Suprapubic skin (tissue), 3 donors: ENCODE results near the gene ZFYVE28.

Experiments used
- CTCF ChIP-seq, 2 donors: fragments of 200-600 bp in 1 of 2; fragments of 450-650 bp in 1 of 2; sonication (generic) in 1 of 2; IDR thresholded peaks; one replicate each; pipeline ENCODE4 v1.5.1; 2016 to 2019; ENCODE audit warnings: antibody characterized with exemption in 2 of 2, mild to moderate bottlenecking in 1 of 2, moderate library complexity in 1 of 2
- EP300 ChIP-seq: sonication (generic); formaldehyde crosslinking; IDR thresholded peaks from one replicate; pipeline ENCODE4 v1.6.1; 2017; ENCODE audit warnings: antibody characterized with exemption
- POLR2A ChIP-seq, 2 donors: fragments of 450-650 bp; IDR thresholded peaks; one replicate each; pipeline ENCODE4 v1.6.1; 2017; ENCODE audit warnings: antibody characterized with exemption in 2 of 2, mild to moderate bottlenecking in 2 of 2, moderate library complexity in 2 of 2

DNA sequence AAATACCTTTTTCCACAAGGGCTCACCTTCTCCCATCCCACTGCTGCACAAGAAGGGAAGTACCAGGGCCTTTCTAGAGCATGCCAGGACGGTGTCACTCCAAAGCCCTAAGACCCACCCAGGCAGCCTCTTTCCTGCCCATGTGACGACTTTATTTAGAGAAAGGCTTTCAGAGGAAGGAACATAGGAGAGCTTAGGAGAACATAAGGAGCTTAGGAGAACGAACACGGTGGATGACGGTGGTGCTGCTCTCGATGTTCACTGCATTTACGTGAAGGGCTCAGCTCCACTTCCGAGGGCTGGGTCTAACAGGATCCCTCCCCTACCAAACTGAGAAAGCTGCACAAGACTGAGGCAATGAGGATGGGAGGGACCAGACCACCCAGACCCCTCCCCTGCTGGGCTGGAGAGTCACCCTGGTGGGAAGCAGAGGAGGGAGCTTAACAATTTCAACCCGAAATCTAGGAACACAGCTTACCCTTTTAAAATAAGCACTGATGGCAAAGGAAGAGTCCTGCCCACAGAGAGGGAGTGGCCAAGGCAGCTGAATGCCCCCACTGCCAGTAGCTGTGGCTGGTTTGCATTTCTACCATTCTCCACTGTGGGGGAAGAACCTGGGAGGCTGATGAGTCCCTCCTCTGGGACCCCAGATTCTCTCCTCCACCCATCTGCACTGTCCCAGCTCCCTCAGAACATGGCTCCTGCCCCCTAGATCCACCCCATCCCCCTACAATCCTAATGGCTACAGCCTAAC is 29.8 kb downstream of the ZFYVE28 start:
- no peak for TF ChIP-seq CTCF (IDR thresholded peaks at IDR 0.05)
- TF ChIP-seq POLR2A (IDR thresholded peaks at IDR 0.05): no peak
- TF ChIP-seq EP300: no peak
